ENCODE results near the gene CEBPZ.

The CEBPZ gene

DNA sequence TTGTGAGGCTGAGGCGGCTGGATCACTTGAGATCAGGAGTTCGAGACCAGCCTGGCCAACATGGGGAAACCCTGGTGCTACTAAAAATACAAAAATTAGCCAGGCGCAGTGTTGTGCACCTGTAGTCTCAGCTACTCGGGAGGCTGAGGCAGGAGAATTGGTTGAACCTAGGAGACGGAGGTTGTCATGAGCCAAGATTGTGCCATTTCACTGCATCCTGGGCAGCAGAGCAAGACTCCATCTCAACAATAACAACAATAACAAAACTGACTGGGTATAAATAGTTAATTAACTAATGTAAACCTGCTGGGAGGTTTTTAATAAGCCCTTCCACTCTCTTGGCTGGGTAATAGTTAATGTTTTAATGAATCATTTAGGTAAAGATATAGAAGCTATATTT is 50.8 kb downstream of the CEBPZ start:
- no peak for DNase-seq (ENCODE audit: low spot score)

DNA sequence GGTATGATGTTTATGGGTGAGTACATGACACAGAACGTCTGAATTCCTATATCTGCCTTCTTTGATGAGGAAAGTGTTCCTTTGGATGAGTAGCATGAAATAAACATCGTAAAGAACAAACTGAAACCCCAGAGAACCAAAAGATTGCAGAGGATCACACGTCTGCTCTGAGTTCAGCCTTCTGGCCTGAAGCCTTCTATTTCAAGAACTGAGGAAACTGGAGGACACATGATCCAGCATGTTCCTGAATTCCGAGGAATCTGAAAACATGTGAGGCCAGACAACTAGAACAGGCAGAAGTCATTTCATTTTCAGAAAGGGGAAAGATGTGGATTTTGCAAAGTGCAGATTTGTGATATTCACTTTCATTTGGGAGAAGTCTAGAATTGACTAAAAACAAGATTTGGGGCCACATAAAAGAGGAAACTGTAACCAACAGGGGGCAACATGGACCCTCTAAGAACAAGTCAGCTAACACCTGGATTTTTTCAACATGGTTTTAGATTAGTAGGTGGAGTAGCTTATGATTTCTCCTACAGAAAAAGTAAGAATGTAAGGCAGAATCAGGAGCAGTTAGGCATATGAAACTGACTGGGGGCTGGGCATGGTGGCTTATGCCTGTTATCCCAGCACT is 51.3 kb downstream of the CEBPZ start:
- no peak for DNase-seq (ENCODE audit: low spot score)

DNA sequence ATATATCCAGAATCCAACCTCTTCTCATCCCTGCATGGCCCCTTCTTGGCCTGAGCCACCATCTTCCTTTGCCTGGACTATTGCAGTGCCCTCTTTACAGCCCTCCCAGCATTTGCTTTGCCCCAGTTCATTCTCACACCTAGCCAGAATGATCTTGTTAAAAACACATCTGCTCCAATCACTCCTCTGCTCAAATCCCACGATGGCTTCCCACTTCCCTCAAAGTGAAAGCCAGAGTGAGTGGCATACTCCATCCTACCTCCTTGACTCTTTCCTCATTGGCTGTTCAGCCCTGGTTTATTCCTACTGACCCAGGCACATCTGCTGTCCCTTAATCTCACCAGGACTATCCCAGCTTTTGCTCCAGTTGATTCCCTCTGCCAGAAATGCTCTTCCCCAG is 57.7 kb downstream of the CEBPZ start:
- no peak for DNase-seq (ENCODE audit: low spot score)

DNA sequence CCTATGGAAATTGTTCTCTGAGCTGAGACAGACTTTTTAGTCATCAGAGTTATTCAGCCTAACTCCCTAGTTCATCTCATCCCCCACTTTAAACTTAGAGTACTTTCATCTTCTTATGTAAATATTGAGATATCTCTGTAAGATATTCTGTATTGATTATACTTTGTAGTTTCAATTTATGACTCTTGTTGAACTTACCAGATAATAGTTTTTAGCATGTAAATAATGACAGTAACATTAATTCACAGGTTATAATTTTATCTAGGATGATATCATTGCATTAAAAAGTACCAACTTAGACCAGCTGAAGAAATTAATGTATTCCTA is 59.8 kb downstream of the CEBPZ start:
- DNase-seq (ENCODE audit: low spot score): no peak

DNA sequence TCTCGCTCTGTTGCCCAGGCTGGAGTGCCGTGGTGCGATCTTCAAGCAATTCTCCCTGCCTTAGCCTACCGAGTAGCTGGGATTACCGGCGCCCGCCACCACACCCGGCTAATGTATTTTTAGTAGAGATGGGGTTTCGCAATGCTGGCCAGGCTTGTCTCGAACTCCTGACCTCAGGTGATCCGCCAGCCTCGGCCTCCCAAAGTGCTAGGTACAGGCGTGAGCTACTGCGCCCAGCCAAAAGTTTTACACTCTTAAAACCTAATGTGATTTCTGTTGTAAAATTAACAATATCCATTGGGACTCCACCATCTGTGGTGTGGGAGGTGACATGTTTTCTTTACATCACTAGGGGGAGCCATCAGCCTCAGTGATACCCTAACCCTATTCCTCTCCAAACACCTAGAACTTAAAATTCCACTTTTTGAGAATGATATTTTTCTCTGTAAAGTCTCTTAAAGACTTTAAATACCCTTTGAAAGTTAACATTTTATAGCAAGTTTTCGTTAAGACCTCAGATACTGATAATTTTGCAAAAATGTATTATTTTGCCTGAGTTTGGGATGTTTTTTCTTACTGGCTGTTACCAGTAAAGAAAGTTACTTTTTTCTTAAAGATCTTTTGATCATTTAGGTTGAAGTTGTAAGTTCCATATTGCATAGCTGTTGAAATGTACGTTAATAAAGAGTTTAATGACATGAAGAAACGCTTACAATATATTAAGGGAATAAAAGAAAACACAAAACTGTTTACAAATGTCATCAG is 63.0 kb downstream of the CEBPZ start:
- peak; percentile 50 for DNase-seq (ENCODE audit: low spot score)

DNA sequence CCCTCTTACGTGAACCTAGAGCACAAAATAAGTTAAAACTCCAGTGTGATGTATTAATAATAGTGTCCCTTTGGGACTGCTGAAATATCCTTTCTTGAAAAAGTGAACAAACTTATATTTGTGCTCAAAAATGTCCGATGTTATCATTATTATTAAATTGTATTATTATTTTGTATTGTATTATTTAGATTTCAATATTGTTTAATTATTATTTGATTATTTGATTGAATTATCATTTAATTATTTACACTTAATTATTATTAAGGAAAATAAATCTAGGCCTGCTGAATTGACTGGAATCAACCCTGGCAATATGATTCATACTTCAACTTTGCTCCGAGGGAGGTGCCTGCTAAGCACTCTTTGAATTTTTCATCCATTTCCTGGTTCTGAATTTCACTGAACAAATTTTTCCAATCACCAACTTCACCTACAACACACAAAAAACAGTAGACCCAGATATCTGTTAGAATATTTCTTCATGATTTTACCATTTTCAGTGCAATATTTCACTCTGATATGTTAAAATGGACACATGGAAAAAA is 63.7 kb downstream of the CEBPZ start:
- no peak for DNase-seq (ENCODE audit: low spot score)

DNA sequence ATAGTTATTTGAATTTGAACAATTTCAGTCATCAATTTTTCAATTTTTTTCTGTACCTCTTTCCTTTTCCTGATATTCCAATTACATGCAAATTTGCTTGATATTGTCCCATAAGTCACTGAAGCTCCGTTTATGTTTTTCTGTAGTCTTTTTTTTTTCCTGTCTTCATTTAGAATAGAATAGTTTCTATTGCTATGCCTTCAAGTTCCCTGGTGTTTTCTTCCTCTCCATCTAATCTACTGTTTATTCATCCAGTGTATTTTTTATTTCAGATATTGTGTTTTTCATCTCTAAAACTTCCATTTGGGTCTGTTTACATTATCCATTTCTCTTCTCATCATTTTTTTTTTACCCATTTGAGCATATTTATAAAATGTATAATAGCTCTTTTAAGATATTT is 66.6 kb downstream of the CEBPZ start:
- no peak for DNase-seq (ENCODE audit: low spot score)

DNA sequence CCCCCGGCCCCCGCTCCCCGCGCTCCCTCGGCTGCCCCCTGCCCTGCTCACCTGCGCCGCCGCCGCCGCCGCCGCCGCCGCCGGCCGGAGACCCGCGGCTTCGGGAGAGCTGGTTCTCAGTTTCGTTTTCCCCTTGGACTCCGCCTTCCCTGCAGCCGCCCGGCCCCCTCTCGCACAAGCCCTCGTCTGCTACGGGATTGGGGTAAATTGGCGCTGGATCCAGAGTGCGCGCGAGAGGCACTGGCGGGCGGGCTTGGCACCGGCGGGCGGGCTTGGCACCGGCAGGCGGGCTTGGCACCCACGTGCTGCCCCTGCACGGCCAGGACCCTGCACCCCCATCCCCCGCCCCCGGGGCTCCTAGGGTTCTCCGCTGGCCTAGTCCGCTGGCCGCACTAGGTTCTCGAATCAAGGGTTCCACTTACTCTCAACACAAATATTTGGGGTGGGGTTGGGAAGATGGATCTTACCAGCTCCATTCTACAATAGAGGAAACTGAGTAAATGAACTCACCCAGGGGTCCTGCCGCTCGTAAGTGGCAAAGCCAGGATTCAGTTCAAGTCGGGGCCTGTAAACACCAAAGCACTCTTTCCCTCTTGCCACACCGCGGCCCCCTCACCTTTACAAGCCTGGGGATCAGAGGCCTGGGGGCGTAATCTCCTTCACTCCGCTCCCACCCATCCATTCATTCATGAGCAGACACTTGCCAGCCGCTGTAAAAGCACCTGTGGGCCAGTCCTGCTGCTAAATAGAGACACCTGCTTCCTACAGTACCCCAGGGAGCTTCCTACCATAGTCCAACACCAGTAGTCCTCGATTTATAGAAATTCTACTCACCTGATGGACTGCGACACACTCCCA is 74.3 kb downstream of the CEBPZ start, which contains the start of gene EIF2AK2:
Gene EIF2AK2 (minus strand): TSS at position 124 of the 858 bp plus-strand sequence. CDS start 9,174 bp downstream, outside the sequence.
- peak; percentile 76 for DNase-seq (ENCODE audit: low spot score)

DNA sequence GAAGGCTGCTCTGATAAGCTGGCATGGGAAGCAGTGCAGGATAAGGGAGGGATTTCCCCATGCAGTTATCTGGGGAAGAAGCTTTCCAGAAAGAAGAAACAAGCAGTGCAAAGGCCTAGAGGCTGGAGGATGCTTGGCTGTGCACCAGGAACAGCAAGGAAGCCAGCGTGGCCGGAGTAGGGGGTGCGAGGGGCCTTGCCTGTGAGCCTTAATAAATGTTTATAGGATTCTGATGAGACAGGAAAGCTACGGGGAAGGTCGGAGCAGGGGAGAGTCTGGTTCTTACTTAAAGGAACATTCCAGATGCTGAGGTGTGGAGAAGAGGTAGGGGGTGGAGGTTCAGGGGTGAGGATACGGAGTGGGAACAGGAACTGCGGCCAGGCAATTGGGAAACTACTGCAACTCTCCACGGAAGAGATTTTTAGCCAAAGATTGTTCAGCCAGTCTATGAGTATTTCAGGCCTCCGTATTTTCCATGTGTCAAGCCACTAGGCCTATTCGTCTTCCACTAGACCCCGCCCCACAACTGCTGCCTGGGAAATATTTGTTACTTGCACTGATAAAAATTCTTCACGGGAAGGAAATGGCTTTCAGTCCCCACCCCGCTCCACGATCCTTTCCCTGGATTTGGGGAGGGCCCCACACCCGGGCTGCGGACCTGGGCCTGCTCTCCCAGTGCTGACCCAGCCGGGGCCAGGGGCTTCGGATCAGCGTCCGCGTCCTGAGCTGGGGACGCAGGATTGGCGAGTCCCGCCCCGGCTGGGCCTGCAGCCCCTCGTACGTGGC is 75.1 kb downstream of the CEBPZ start:
- peak; percentile 24 for DNase-seq (ENCODE audit: low spot score)

DNA sequence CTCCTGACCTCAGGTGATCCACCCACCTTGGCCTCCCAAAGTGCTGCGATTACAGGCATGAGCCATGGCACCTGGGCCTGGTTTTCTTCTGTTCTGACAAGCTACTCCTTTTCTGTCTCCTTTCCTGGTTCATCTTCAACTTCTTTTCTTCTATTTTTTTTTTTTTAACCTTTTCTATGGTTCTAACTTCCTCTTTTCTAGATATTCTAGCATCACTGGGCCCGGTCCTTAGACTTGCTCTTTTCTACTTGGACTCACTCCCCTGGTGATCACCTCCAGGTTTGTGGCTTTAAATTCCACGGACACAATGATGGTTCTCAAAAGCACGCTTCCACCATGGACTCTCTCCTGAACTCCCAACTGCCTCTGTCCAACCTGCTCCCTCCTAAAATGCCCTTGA is 76.6 kb downstream of the CEBPZ start:
- no peak for DNase-seq (ENCODE audit: low spot score)

DNA sequence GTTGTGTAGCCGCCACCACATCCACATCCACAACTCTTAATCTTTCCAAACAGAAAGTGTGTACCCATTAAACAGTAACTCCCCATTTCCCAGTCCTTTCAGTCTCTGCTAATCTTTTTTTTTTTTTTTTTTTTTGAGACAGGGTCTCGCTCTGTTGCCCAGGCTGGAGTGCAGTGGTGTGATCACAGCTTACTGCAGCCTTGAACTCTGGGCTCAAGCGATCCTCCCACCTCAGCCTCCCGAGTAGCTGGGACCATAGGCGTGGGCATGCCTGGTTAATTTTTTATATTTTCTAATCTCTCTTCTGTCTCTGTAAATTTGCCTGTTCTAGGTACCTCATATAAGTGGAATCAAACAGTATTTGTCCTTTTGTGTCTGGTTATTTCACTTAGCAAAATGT is 78.2 kb downstream of the CEBPZ start:
- no peak for DNase-seq (ENCODE audit: low spot score)
